ENCODE data around the gene CPZ.
A peak's percentile ranks its signal among the peaks of the same experiment; 100 is the strongest.

CPZ gene

DNA sequence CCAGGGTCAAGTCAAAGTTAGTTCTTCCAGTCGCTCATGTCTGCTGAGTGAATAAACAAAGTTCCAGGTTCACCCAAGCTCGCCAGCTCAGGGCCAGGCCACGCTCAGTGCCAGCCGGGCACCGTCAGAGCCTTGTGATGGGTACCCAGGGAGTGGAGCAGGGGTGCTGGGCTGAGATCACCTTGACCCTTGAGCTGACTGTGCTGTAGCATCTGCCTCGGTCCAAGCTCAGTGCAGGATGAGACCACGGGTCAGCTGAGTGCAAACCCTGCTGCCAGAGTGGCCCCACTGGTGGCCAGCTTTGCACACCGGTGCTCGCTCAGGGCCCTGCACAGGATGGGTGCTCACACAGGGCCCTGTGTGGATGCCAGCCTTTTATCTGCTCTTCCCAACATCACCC lies 4.3 kb downstream of the CPZ start:
- DNase-seq = no peak

DNA sequence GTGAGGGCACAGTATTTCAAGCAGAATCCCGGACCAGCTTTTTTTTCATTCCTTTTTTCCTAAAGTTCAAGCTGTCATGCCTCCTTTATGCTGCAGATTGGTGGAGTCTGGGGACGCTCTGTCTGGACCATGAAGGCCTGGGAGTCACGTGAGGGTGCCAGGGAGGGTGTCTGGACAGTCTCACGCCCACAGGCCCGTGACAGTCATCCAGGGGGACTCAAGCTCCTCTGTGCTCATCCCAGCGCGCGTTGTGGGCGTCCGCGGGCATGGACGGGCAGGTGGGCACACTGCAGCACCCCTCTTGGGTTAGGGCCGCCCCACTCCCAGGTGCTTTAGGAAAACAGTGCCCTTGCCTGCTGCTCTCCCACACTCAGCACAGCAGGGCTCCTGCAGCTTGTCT lies 4.8 kb downstream of the CPZ start:
- DNase-seq = no peak

DNA sequence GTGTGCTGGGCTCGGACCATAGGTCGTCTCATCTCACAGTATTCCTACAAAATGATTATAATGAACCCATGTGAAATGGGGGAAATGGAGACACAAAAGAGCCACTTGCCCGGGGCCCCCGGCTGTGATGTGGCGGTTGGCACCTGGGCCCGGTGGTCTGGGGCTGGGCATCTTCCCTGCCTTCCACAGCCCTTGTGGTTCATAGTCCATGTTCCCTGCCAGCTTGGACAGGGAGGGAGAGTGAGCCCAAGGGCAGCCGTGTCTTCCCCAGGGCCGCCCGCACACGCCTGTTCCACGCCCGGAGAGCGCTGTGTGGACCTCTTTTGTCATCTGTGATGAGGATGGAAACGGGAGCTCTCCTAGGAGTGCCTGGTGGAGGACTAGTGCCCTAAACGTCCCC lies 5.2 kb downstream of the CPZ start:
- DNase-seq = no peak

DNA sequence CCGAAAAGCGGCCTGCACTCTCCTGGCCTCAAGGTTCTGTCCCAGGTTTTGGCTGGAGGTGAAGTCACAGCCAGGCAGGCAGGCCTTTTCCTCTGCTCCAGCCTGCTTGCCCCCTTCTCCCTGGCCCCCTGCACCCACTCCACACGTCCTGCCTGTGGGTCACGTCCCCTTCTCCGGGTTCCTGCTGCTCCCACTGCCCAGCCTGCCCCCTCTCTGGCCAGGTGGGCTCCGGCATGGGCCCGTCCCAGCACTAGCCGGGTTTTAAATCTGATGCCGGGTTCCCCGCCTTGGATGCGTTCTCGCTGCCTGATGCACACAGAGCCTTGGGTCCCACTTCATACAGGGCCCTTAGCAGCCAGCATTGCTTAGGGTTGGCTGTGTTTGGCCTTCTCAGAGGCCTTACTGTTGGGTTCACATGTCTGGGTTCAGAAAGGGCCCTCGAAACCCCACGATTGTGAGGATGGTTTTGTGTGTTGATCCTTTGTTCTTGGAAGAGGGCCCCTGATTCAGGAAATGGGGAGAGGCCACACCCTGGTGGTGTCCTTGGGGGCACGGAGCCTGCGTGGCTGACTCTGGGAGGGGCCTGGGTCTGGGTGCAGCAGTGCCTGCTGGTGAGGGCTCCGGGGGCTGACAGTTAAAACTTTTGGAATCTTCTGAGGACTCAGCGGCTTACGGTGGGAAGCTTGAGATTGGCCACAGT lies 6.0 kb downstream of the CPZ start:
- DNase-seq = no peak

DNA sequence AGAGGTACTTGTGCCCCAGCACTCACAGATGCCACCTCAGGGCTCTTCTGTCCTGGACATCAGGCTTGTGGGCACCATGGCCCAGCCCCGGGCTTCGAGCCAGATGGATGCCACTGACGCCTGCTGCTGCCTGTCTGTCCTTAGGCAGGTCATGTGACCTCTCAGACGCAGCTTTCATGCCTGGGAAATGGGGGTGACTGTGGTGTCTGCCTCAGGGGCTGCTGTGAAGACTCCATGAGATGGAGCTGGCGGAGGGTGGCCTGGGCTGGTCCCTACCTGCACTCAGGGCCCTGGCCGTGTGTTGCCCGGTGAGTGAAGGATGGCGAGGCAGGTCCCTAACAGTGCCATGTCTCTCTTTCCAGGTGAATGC lies 6.5 kb downstream of the CPZ start:
- no peak for DNase-seq

DNA sequence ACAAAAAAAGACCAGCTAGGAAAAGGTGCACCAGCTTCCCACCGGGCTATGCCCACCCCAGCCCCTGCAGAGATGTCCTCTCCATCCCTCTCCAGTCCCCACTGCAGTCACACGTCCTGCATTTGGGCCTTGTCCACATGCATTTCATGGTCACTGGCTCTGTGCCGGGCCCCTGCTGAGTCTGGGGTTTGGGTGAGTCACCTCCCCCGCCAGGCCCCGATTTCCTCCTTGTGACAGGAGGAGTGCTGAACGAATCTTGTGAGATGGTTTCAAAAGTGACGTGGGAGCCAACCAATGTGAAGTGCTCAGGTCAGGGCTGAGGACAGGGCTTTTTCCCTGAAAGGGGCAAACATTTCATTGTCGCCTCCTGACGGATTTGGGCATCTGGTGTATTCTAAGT lies 7.1 kb downstream of the CPZ start:
- DNase-seq = no peak

DNA sequence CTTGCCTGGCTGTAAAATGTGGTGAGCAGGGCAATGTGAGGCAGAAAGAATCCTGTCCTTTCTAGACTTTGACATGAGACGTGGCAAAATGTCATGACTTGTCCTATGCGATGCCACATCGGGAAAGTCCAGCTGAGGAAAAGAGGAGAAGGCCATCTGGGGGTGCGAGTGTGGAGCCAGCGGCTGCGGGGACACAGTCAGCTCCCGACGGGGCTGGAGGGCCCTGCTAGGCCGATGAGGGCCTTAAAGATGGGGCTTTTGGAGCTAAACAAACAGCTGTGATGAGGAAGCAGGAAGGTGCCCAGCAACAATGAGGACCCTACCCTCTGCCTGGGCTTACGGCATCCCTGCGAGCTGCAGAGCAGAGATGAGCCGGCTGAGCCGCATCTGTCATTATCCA lies 7.7 kb downstream of the CPZ start:
- DNase-seq = no peak

DNA sequence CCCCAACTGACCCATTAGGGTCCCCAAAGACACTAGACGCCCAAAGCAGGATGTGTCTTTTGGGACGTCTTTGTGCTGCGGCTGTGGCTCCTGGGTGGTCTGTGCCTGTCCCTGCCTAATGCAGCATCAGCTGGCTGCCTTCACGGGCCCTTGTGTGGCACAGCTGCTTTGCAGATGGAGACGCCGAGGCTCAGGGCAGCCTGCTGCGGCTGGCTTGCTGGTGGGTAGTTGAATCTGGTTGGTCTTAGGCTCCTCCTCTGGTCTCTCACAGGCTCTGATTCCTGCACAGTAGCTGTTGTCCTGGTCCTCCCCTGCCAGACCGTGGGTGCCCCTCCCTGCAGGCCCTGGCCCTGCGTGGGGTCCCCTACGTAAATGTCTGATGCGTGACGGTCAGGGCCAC lies 8.1 kb downstream of the CPZ start:
- DNase-seq = no peak

DNA sequence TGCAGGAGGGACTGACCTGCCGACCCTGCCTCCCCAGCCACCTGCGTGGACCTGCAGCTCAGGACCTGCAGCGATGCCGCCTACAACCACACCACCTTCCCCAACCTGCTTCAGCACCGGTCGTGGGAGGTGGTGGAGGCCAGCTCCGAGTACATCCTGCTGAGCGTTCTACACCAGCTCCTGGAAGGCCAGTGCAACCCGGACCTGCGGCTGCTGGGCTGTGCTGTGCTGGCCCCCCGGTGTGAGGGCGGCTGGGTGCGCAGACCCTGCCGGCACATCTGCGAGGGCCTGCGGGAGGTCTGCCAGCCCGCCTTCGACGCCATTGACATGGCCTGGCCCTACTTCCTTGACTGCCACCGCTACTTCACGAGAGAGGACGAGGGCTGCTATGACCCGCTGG lies 8.5 kb downstream of the CPZ start:
- no peak for DNase-seq

DNA sequence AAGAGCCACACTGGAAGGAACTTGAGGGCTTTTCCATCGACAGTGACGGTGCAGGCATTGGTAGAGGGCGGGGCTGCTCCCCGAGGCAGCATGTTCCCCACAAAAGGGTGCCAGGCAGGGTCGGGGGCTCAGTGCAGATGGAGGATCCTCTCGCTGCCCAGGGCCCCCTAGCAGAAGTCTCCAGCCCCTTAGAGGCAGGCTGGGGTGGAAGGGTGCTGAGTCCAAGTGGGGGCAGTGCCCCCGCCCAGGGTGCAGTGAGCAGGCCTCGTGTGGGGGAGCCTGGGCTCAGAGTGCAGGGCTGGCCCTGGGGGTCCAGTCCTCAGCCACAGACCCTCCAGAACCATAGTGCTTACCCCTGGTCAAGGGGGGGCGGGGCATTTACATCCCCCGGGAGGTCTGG lies 9.0 kb downstream of the CPZ start:
- DNase-seq = no peak

DNA sequence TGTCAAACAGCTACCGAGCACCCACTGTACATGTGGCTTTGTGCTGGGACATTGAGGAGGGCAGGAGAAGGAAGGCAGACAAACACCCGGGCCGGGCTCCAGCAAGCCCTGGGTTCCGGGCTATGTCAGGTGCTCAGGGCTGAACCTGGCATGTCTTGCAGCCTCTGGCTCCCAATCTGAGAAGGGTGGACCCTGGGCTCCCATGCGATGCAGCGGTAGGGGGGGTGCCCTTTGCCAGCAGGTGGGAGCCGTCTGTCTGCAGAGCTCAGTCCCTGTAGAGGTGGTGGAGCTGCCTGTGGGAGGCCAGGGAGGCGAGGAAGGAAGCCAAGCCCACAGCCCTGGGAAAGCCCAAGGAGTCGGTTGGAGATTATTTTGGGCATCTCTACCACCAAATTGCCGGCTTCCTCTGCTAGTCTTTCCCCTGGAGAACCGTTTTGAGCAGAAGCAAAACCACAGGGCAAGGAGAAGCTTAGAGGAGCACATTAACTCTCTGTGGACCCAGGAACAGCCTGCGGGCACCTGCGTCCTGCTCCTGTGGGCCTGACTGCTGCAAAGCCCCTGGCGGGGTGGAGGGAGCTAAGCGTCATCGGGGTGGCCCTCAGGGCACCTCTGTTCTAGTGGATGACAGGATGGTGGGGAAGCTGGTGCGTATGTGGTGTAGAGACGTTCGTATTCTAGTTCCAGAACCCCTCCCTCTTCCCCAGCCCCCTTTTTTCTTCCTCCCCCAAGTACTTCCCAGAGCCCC lies 10.3 kb downstream of the CPZ start:
- no peak for DNase-seq

DNA sequence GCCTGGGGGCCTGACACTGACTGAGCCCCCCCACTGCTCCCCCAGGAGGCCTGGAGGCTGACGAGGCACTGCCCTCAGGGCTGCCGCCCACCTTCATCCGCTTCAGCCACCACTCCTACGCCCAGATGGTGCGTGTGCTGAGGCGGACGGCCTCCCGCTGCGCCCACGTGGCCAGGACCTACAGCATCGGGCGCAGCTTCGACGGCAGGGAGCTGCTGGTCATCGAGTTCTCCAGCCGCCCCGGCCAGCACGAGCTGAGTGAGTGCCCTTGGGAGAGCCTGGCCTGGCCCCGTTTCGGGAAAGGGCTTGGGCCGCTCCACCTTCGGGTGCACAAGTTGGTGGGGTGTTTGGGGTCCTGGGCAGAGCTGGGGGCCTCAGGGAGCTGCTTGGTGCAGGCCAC lies 11.4 kb downstream of the CPZ start:
- DNase-seq = no peak

DNA sequence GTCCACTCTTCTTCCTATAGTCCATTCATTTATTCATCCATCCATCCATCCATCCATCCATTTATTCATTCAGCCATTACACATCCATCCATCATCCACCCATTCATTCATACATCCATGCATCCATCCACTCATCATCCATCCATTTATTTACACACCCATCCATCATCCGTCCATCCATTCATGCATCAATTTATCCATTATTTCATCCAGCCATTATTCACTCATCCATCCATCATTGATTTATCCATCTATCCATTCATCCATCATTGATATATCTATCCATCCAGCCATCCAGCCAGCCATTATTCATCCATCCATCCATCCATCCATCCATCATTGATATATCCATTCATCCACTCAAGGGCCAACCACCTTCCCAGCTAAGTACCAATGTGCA lies 12.7 kb downstream of the CPZ start:
- no peak for DNase-seq

DNA sequence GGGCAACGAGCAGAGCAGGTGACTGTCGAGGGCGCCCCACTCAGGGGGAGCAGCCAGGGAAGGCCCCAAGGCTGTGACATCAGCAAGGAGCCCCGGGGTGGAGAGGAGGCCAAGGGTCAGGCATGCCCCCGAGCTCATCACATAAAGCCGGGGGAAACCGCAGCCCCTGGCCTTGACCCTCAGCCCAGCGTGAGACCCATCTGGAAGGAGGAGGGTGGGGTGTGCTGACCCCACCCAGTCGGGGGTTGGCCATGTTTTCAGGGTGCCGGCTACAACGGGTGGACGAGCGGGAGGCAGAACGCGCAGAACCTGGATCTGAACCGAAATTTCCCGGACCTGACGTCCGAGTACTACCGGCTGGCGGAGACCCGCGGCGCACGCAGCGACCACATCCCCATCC lies 13.9 kb downstream of the CPZ start:
- no peak for DNase-seq

DNA sequence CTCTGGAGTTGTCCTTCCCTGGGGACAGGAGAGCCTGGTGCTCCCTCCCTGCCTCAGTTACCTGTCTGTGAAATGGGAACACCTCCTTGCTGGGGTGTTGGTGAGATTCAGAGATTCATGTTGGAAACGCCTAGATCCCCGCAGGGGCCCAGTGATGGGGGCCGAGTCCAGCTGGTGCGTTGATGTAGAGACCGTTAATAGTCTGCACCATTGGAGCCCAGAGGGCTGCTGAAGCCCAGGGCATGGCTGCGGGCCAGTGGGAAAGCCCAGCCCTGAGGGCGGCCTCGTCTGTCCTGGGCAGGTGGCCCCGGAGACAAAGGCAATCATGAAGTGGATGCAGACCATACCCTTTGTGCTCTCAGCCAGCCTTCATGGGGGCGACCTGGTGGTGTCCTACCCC lies 14.4 kb downstream of the CPZ start:
- no peak for DNase-seq

DNA sequence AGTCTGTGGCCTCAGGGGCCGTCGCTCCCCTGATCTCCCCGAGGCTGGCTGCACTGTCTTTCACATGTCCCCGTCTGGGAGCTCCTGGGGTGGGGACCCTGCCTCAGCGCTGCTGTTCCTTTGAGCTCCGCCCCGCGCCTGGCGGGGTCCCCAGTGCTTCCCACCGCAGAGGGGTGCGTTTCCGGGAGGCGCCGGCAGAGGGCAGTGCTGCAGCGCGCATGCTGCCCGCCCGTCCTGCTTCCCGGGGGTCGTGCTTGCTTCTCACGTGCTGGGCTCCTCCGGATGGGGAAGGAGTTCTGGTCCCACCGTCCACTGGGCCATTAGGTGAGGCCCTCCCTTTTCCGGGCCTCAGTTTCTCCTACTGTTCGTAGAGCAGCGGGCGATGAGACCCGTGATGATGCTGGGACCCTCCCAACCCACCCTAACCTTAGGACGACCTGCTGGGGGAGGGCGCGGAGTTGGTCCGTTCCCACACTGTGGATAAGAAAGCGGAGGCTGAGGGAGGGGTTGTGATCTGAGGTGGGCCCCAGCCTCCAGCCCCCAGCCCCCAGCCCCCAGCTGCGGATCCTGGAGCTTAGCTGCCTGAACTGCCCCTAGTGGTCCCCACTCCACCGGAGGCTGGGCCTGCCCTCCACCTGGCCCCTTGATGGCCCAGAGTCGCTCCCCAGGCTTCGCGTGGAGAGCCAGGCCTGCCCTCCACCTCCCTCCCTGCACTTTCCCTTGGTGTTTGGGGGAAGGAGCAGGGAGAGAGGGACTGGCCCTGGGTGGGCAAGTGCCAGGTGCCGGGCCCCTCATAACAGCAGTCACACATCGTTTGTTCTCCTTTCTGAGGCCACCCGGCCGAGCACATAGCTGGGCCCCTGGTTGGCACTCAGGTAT lies 15.3 kb downstream of the CPZ start:
- DNase-seq = peak in 1 of 2 donors; percentile 21

DNA sequence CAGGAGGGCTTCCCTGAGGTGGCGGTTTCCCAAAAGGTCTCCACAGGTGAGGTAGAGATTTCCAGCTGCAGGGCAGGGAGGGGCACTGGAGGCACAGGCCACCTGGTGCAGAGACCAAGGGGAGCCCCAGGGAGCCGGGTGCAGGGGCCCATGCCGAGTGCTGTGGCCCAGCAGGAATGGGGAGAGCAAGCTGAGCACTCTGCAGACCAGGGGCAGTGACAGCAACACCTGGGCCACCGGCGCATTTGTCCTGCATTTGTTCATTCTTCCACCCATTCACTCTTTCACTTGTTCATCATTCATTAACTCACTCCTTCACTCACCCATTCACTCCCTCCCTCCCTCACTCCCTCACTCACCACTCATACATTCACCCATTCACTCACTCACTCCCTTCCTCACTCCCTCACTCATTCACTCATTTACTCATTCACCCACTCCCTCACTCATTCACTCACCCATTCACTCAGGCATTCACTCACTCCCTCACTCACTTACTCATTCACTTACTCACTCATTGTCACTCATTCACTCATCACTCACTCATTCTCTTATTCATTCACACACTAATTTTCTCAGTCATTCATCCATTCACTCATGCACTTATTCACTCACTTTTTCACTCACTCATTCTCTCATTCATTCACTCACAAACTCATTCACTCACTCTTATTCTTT lies 16.3 kb downstream of the CPZ start:
- DNase-seq = no peak

DNA sequence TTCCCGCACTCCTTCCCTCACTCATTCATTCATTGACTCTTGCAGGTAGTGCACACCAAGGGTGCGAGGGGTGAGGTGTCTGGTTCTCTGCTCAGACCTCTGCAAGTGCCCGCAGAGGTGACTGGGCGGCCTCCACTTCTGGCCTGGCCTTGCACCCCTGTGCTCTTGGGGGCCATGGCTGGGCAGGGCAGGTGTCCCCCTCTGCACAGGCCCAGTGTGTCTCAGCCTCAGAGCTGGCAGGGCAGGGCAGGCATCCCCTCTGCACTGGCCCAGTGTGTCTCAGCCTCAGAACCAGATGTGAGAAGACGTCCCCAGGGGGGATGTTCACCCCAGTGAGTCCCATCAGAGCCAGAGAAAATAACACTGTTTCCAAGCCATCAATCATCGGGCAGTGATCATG lies 16.8 kb downstream of the CPZ start:
- DNase-seq = no peak

DNA sequence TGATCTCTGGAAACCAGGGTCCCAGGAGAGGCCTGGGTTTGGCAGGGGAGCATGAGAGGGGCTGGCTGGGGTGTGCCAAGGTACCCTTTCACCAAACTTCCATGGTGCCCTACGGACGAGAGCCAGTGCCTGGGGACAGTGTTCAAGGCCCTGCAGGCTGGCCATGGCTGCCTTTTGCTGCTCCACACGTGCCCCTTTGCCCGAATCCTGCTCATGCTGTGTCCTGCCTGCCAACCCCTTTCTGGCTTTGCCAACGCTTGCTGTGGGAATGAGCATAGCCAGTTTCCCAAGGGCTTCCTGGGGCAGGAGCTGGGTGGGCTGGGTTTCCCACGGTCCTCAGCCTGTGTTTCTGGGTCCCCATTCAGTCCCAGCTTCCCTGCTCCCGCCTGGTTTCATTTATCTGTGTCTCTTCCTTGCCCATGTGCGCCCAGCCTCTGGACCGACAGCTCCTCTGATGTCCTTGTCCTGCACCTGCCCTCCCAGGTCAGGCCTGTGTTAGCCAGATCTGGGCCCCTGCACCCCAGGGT lies 17.3 kb downstream of the CPZ start:
- DNase-seq = no peak

DNA sequence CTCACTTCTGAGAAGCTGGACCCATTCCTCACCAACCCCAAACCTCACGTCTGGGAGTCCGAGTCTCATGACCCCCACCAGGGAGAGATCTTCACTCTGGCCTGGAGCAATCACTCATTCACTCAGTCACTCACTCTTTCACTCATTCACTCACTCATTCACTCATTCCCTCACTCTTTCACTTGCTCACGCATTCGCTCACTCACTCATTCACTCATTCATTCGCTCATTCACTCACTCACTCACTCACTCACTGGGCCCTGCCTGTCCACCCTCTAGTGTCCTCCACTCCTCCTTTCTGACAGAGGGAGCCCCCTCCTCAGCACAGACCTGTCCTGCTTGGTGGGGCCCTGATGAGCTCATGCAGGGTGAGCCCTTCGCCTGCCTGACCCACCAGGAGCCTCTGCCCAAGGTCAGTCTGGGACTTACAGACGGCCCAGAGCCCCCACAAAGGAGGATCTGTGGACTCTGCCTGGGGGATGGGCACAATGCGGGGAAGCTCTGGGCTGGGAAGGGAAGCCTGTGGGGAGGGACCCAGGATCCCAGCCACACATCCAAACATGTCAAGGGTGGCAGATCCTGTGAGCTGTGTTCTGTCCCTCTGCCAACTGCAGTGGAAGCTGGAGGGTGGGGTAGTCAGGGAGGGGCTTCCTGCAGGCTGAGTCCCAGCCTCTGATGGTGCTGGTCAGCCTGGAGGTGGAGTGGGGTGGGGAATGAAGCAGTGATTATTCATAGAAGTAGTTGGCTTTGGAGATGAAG lies 18.5 kb downstream of the CPZ start:
- DNase-seq = no peak

DNA sequence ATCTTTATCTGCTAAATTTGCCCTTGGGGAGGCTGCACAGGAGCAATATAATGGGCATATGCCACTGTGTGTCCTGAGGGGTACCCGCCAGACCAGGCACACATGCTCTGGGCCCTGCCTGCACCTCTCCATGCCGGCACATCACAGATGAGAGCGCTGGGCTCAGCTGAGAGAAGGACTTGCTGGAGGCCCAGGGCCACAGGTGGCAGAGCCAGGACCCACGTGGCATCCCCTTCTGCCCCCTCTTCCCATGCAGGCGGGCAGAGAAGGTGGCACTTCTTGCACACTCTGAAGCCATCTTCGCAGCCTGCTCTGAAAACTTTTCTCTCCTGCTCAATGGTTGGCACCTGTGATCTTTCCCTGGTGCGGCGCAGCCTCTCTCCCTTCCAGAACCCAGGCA lies 20.1 kb downstream of the CPZ start:
- DNase-seq = no peak
